GM12878 (cell line): ENCODE measurements around the gene ISY1. TPM values are rescaled to one million over a fixed set of nuclear protein-coding genes. Genes with fewer than 3 reads are reported as not detected.
A peak's percentile ranks its signal among the peaks of the same experiment; 100 is the strongest.

Source experiments
- E2F8 ChIP-seq: fragments of 450-650 bp; IDR thresholded peaks from 2 replicates; pipeline ENCODE4 v1.6.1; 2018; ENCODE audit warnings: mild to moderate bottlenecking, low read depth, moderate library complexity; ENCODE audit not compliant: partially characterized antibody
- IKZF2 ChIP-seq, 2 experiments: fragments of 450-650 bp; IDR thresholded peaks; 2 replicates each; pipeline ENCODE4 v1.6.1; 2017; ENCODE audit warnings: mild to moderate bottlenecking in 2 of 2, moderate library complexity in 2 of 2
- IRF3 ChIP-seq: fragments of 450-650 bp; IDR thresholded peaks from 2 replicates; pipeline ENCODE4 v1.6.1; 2014; ENCODE audit warnings: mild to moderate bottlenecking
- NR2F1 ChIP-seq: fragments of 450-650 bp; conservative IDR thresholded peaks from 2 replicates; pipeline ENCODE4 v1.6.1; 2017; ENCODE audit warnings: mild to moderate bottlenecking
- PBX3 ChIP-seq: IDR thresholded peaks from 2 replicates; pipeline ENCODE4 v1.6.1; 2011; ENCODE audit warnings: mild to moderate bottlenecking, low read depth, low read length, moderate library complexity; ENCODE audit not compliant: insufficient replicate concordance
- RAD51 ChIP-seq: fragments of 450-650 bp; IDR thresholded peaks from 2 replicates; pipeline ENCODE4 v1.6.1; 2016; ENCODE audit warnings: moderate library complexity, mild to moderate bottlenecking, inconsistent platforms
- RUNX3 ChIP-seq: IDR thresholded peaks from 2 replicates; pipeline ENCODE4 v1.6.1; 2012; ENCODE audit warnings: low read length, inconsistent platforms
- polyA plus RNA-seq, 11 experiments: library from polyadenylated mRNA; depleted of rRNA in 4 of 11; unstranded in 6 of 11; stranded (reverse) in 5 of 11; fragments of >200 nt; fragmentation: Nextera tagmentation in 4 of 11; fragmentation: Illumina TruSeq in 1 of 11; extraction: Ambion mirVana in 4 of 11; extraction: Trizol in 1 of 11; gene quantifications; 1 replicate in 1 of 11; 2 replicates in 10 of 11; pipeline versions ENCODE4 v1.2.1 to v1.2.3, GENCODE V29; 2011 to 2016; ENCODE audit warnings: inconsistent platforms in 2 of 11, missing spikeins in 2 of 11, low read depth in 1 of 11
- total RNA-seq, 4 experiments: library from RNA; depleted of rRNA in 3 of 4; stranded (reverse); fragments of >200 nt in 3 of 4; fragmentation: Illumina TruSeq in 1 of 4; extraction: Trizol in 1 of 4; gene quantifications; 2 replicates each; pipeline versions ENCODE4 v1.2.1 to v1.2.3, GENCODE V29; 2013 to 2021

ISY1 gene
- total and polyA plus RNA-seq, 10 of the 15 experiments (the other 5 are each of a cell fraction or from before 2014, with no cell fraction given) = 28.3 to 72.2 (median 44.7) TPM

- TF ChIP-seq RUNX3 (peak; percentile 69), RAD51 (no peak), IKZF2 (IDR thresholded peaks at IDR 0.05) (peak; percentile 16 to 28; a peak in 1 of 4 replicates), PBX3 (no peak), E2F8 (no peak), IRF3 (no peak), NR2F1 (0 out of 2 replicates have a peak, but pooled peaks have one; percentile 10)
These were observed 37.4 kb downstream of the ISY1 start (continued) for GRCh38 chr3:129123314-129124060.
